PC-3 (cell line): ENCODE results near the gene PARM1.

Source experiments
- CTCF ChIP-seq: fragments of 300-600 bp; sonication (generic); conservative IDR thresholded peaks from 2 replicates; pipeline ENCODE4 v1.5.1; 2017; ENCODE audit warnings: antibody characterized with exemption, low read depth, mild to moderate bottlenecking, low read length
- EZH2 ChIP-seq: fragments of 300-600 bp; sonication (generic); IDR thresholded peaks from one replicate; pipeline ENCODE4 v1.6.1; 2017; ENCODE audit warnings: antibody characterized with exemption, mild to moderate bottlenecking, low read length; ENCODE audit not compliant: unreplicated experiment
- EZH2phosphoT487 ChIP-seq: fragments of 300-600 bp; sonication (generic); IDR thresholded peaks from 2 replicates; pipeline ENCODE4 v1.6.1; 2018; ENCODE audit warnings: mild to moderate bottlenecking, antibody characterized with exemption, low read length, borderline replicate concordance

DNA sequence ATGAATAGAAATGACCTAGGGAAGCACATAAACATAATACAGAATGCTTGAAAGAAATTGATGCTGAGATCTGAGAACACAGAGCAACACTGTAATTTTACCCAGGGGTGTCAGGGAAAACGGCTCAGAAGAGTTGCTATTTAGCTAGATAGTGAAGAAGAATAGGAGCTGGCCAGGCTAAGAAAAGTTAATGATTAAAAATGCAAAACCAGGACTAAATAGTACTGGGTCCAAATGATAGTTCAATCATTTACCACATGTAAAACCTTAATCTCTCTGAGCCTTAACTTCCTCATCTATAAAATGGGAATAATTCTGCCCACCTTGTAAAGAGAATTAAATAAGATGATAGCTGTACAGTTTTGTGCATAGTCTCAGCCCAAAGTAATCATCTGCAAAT is 97.1 kb downstream of the PARM1 start:
- TF ChIP-seq EZH2 = no peak
- no peak for TF ChIP-seq CTCF
- no peak for TF ChIP-seq EZH2phosphoT487
